ENCODE data around the gene ARHGAP10. TPM values are rescaled to one million over a fixed set of nuclear protein-coding genes. Genes with fewer than 3 reads are reported as not detected.

Gene ARHGAP10
- total RNA-seq, 1 donor from 2014 or later, result 30.5 TPM

- H3K36me3 Mint-ChIP-seq, result peaks cover 5% of the 10 kb centered on the region
- no peak overlapping the region for H3K4me3 Mint-ChIP-seq
- DNase-seq (ENCODE audit: low spot score in 2 of 2, unreplicated experiment in 2 of 2), result no peak
- no peak for TF ChIP-seq CTCF (IDR thresholded peaks at IDR 0.05; ENCODE audit: unreplicated experiment)
- H3K27me3 Mint-ChIP-seq (ENCODE audit: low read depth), result no peaks in the 10 kb centered on the region
- peaks cover 26% of the 10 kb centered on the region for H3K4me1 Mint-ChIP-seq
- no peaks in the 10 kb centered on the region for H3K9me3 Mint-ChIP-seq
- H3K27ac Mint-ChIP-seq, result no peak overlapping the region
Observed at GRCh38 chr4:148065075-148065474, 333.2 kb downstream of the ARHGAP10 start.

- H3K4me1 Mint-ChIP-seq, result peaks cover 6% of the 10 kb centered on the region
- DNase-seq (ENCODE audit: low spot score in 2 of 2, unreplicated experiment in 2 of 2), result no peak
- TF ChIP-seq CTCF (IDR thresholded peaks at IDR 0.05; ENCODE audit: unreplicated experiment), result no peak
- no peaks in the 10 kb centered on the region for H3K9me3 Mint-ChIP-seq
- no peak overlapping the region for H3K27ac Mint-ChIP-seq
- no peak overlapping the region for H3K4me3 Mint-ChIP-seq
- H3K36me3 Mint-ChIP-seq, result peaks cover 5% of the 10 kb centered on the region
- H3K27me3 Mint-ChIP-seq (ENCODE audit: low read depth), result no peaks in the 10 kb centered on the region
Observed at GRCh38 chr4:148067301-148067916, 335.5 kb downstream of the ARHGAP10 start.

- no peak overlapping the region for H3K4me3 Mint-ChIP-seq
- no peaks in the 10 kb centered on the region for H3K27me3 Mint-ChIP-seq (ENCODE audit: low read depth)
- no peak overlapping the region for H3K27ac Mint-ChIP-seq
- no peak for DNase-seq (ENCODE audit: low spot score in 2 of 2, unreplicated experiment in 2 of 2)
- no peak for TF ChIP-seq CTCF (IDR thresholded peaks at IDR 0.05; ENCODE audit: unreplicated experiment)
- peaks cover 6% of the 10 kb centered on the region for H3K4me1 Mint-ChIP-seq
- H3K36me3 Mint-ChIP-seq, result peaks cover 8% of the 10 kb centered on the region
- H3K9me3 Mint-ChIP-seq, result no peaks in the 10 kb centered on the region
Observed at GRCh38 chr4:148068065-148068911, 336.4 kb downstream of the ARHGAP10 start.

GRCh38 chr4:148069086-148069894 lies 337.4 kb downstream of the ARHGAP10 start:
- H3K9me3 Mint-ChIP-seq, result peaks cover 3% of the 10 kb centered on the region
- H3K27me3 Mint-ChIP-seq (ENCODE audit: low read depth), result no peaks in the 10 kb centered on the region
- TF ChIP-seq CTCF (IDR thresholded peaks at IDR 0.05; ENCODE audit: unreplicated experiment), result no peak
- no peak overlapping the region for H3K27ac Mint-ChIP-seq
- H3K36me3 Mint-ChIP-seq, result peaks cover 13% of the 10 kb centered on the region
- DNase-seq (ENCODE audit: low spot score in 2 of 2, unreplicated experiment in 2 of 2), result no peak
- peaks cover 6% of the 10 kb centered on the region for H3K4me1 Mint-ChIP-seq
- H3K4me3 Mint-ChIP-seq, result no peak overlapping the region

GRCh38 chr4:148069895-148070178 lies 337.9 kb downstream of the ARHGAP10 start:
- peaks cover 5% of the 10 kb centered on the region for H3K4me1 Mint-ChIP-seq
- H3K27ac Mint-ChIP-seq, result no peak overlapping the region
- no peak for DNase-seq (ENCODE audit: low spot score in 2 of 2, unreplicated experiment in 2 of 2)
- peaks cover 18% of the 10 kb centered on the region for H3K36me3 Mint-ChIP-seq
- H3K9me3 Mint-ChIP-seq, result peaks cover 7% of the 10 kb centered on the region
- H3K27me3 Mint-ChIP-seq (ENCODE audit: low read depth), result no peaks in the 10 kb centered on the region
- TF ChIP-seq CTCF (IDR thresholded peaks at IDR 0.05; ENCODE audit: unreplicated experiment), result no peak
- H3K4me3 Mint-ChIP-seq, result no peak overlapping the region
